Right renal pelvis (tissue), 4 donors: ENCODE results near the gene ACAN. TPM values are rescaled to one million over a fixed set of nuclear protein-coding genes. Genes with fewer than 3 reads are reported as not detected.

Experiments used
- DNase-seq, 4 donors: peaks; one replicate each; pipeline ENCODE4 v3.0.0-alpha.2; 2013; ENCODE audit warnings: low read depth in 4 of 4, low spot score in 3 of 4, missing footprints in 1 of 4
- polyA plus RNA-seq, 4 donors: library from polyadenylated mRNA; unstranded; fragments of 120-200 nt; gene quantifications; one replicate each; pipeline ENCODE4 v1.2.1, GENCODE V29; 2013; ENCODE audit not compliant: insufficient read length in 4 of 4

The ACAN gene
- polyA plus RNA-seq, 4 donors: 3.1 to 6.3 (median 5.3) TPM

- no peak for DNase-seq
Observed at GRCh38 chr15:88839961-88840360, 36.7 kb downstream of the ACAN start.

- no peak for DNase-seq
Observed at GRCh38 chr15:88841236-88841635, 38.0 kb downstream of the ACAN start.

GRCh38 chr15:88842156-88842555 is 38.9 kb downstream of the ACAN start:
- DNase-seq: no peak

GRCh38 chr15:88843334-88843733 is 40.1 kb downstream of the ACAN start:
- no peak for DNase-seq

GRCh38 chr15:88844749-88845386 is 41.6 kb downstream of the ACAN start:
- DNase-seq: no peak

- DNase-seq: no peak
Observed at GRCh38 chr15:88845616-88846015, 42.4 kb downstream of the ACAN start.

GRCh38 chr15:88847144-88847543 is 43.9 kb downstream of the ACAN start:
- DNase-seq: no peak

- DNase-seq: no peak
Observed at GRCh38 chr15:88848203-88848602, 45.0 kb downstream of the ACAN start.

- DNase-seq: no peak
Observed at GRCh38 chr15:88849376-88850072, 46.3 kb downstream of the ACAN start.

- no peak for DNase-seq
Observed at GRCh38 chr15:88852476-88852875, 49.2 kb downstream of the ACAN start.

GRCh38 chr15:88858934-88859333 is 55.7 kb downstream of the ACAN start:
- no peak for DNase-seq

- DNase-seq: no peak
Observed at GRCh38 chr15:88859550-88859949, 56.3 kb downstream of the ACAN start.

- DNase-seq: no peak
Observed at GRCh38 chr15:88860212-88860611, 57.0 kb downstream of the ACAN start.

GRCh38 chr15:88863412-88863811 is 60.2 kb downstream of the ACAN start:
- DNase-seq: no peak

GRCh38 chr15:88864861-88865497 is 61.7 kb downstream of the ACAN start:
- no peak for DNase-seq

GRCh38 chr15:88865498-88866099 is 62.4 kb downstream of the ACAN start:
- no peak for DNase-seq

GRCh38 chr15:88866295-88866881 is 63.2 kb downstream of the ACAN start:
- no peak for DNase-seq

- no peak for DNase-seq
Observed at GRCh38 chr15:88871313-88871712, 68.1 kb downstream of the ACAN start.

GRCh38 chr15:88872106-88872505 is 68.9 kb downstream of the ACAN start:
- DNase-seq: no peak

- DNase-seq: no peak
Observed at GRCh38 chr15:88872706-88873105, 69.5 kb downstream of the ACAN start.

GRCh38 chr15:88873786-88874185 is 70.5 kb downstream of the ACAN start:
- no peak for DNase-seq
